Right ventricle myocardium inferior (tissue), 1 donor: ENCODE data around the gene EAPP. TPM values are rescaled to one million over a fixed set of nuclear protein-coding genes. Genes with fewer than 3 reads are reported as not detected.

ENCODE experiments used
- total RNA-seq: library from RNA; stranded (reverse); fragmentation: NEBNext Ultra II Directional; extraction: Animal tissue kit (Norgen Biotek cat#: 25700); gene quantifications from one replicate; pipeline ENCODE4 v1.2.1, GENCODE V29; 2021
- donor health status: DM: no; HTN: yes; CAD: no; lungs with severe emphysema.

Gene EAPP
- total RNA-seq, 1 donor from 2014 or later, result 16.7 TPM

Other genes starting within 250 kb of the EAPP start
- 18.8 TPM for gene SPTSSA, start 77.5 kb downstream of the EAPP start, total RNA-seq
- gene SNX6, start 90.4 kb upstream of the EAPP start, total RNA-seq, result 66.4 TPM
- gene CFL2, start 174.9 kb upstream of the EAPP start, total RNA-seq, result 547 TPM